CD1c-positive myeloid dendritic cell (primary cell): ENCODE measurements around the gene PPP4R1.
A peak's percentile ranks its signal among the peaks of the same experiment; 100 is the strongest.
"Not testable (repeated sequence)": the region's sequence is repeated elsewhere in the genome, so short reads cannot be mapped to it uniquely, and the experiment has no call there.

Source experiments
- DNase-seq: peaks from one replicate; pipeline ENCODE4 v3.0.0-alpha.2; 2016; ENCODE audit errors: extremely low spot score

Gene PPP4R1, protein sequence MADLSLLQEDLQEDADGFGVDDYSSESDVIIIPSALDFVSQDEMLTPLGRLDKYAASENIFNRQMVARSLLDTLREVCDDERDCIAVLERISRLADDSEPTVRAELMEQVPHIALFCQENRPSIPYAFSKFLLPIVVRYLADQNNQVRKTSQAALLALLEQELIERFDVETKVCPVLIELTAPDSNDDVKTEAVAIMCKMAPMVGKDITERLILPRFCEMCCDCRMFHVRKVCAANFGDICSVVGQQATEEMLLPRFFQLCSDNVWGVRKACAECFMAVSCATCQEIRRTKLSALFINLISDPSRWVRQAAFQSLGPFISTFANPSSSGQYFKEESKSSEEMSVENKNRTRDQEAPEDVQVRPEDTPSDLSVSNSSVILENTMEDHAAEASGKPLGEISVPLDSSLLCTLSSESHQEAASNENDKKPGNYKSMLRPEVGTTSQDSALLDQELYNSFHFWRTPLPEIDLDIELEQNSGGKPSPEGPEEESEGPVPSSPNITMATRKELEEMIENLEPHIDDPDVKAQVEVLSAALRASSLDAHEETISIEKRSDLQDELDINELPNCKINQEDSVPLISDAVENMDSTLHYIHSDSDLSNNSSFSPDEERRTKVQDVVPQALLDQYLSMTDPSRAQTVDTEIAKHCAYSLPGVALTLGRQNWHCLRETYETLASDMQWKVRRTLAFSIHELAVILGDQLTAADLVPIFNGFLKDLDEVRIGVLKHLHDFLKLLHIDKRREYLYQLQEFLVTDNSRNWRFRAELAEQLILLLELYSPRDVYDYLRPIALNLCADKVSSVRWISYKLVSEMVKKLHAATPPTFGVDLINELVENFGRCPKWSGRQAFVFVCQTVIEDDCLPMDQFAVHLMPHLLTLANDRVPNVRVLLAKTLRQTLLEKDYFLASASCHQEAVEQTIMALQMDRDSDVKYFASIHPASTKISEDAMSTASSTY

GRCh38 chr18:9614401-9615279, at the start of gene PPP4R1:
PPP4R1 (minus strand) TSS chr18:9614559; CDS start chr18:9614484, 75 bp downstream.
- DNase-seq, result peak; percentile 89

GRCh38 chr18:9663377-9663776, 49.0 kb upstream of the PPP4R1 start:
- no peak for DNase-seq

GRCh38 chr18:9661564-9661963, 47.2 kb upstream of the PPP4R1 start:
- DNase-seq, result no peak

- no peak for DNase-seq
Measured at GRCh38 chr18:9659499-9660375, 45.4 kb upstream of the PPP4R1 start.

DNA sequence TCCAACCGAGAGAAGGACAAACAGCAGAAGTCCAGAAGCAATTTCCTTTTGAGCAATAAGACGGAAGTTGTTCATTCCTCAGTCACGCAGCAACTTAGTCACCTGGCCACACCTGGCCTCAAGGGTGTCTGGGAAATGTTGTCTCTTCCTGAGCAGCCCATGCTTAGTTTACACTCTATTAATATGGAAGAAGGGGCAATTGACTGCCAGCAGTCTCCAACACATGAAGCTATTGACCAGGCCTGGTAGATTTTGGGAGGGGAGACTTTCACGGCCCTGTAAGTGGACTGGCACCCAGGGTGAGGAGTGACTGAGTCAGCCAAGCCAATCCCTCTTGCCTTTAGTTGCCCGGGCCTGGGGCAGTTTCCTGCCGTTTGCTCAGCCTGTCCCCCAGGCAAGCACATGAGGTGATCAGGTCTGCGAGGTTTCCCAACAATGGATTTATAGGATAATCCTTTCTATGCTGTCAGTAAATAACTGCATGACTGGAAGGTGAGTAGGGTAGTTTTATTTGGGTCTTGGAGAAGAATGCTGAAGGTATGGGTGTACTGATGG, 43.8 kb upstream of the PPP4R1 start:
- no peak for DNase-seq

- no peak for DNase-seq
Measured at GRCh38 chr18:9655232-9655767, 40.9 kb upstream of the PPP4R1 start.

DNA sequence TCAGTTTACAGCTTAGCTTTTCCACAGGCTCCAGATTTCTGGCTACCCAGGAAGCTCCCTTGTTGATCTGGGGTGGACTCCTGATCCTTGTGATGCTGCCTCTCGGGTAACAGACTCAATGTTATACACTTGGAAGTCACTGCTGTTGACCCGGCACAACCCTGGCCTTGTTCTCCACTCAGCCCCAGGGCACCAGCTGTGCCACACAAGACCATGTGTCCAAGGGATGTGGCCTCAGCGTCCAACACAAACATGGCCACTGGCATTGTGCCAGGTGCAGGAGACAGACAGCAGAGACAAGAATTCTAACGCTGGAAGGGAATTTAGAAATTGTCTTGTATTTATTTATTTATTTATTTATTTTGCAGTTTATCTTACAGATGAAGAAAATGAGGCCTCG, 39.0 kb upstream of the PPP4R1 start:
- DNase-seq, result no peak

DNA sequence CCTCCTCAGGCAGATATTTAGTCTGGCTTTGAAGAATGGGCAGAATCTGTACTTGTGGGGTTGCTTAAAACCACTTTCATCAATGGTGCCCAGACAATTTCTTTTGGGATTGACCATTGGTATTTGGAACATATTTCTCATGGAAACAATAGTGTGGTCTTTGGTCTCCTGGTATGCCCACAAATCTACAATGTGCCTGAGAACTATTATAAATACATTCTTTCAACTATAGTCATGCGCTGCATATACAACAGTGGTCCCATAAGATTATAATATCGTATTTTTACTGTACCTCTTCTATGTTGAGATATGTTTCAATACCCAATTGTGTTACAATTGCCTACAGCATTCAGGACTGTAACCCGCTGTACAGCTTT, 34.8 kb upstream of the PPP4R1 start:
- DNase-seq, result no peak

DNA sequence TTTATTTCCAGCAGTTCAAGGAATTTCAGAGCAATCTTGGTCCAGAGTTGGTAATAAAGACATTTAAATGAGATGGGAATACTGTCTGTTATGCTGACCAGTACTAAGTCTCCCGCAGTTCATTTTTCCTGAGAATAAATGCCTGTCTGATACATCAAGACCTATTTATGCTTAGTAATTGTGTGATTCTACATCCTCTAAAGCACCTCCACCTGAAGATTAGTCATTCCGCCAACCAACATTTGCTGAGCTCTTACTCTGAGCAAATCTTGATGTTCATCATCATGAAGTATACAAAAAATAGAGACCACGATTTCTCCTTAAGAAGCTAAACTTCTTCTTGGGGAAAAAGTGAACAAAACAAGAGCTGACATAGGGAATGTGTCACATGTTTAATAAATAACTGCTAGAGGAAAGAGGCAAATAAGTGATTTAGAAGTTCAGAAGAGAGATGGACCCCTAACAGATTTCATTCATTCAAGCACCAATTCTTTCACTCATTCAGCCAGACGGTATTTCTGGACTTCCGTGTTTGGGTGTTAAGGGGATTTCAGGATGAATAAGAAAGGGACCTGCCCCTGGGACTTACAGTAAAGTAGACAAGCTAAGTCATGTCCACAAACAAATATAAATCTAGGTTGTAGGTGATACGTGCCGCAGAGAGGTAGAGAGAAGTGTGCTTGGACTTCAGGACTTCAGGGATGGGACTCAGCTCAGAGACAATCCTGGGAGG, 34.2 kb upstream of the PPP4R1 start:
- no peak for DNase-seq

DNA sequence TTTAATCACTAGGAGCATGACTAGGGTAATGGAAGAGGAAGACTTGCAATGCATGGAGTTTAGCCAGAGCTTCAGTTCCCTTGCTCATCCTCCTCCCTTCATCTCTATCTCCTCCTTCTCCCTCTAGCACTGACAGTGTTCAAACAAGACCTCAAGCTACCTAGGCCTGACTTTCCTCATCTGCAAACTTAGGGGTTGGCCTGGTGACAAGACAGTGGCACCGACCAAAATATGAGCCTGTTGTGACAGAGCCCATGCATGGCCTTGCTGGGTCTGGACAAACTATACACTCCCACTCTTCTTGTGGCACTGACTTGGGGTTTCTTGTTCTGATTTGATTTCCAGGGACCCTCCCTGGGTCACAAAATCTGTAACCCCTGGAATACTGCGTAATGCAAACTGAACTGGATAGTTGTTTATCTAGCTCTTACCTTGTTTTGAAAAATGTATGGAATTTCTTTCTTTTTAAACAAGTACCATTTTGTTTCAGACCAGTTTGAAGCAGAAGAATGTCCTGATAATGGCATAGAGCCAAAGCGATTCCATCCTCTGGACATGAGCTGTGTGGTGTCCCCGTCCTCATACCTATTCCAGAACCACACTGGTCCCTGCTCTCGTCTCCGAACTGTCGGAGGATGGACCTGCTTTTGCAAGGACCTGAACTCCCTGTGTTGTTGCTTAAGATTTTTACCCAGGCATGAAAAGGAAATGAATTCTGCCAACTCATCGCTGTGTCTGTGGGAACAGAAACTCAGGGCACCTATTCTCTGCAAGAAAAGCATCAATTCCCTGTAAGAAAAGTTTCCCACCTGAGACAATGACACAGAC, 33.4 kb upstream of the PPP4R1 start:
- peak; percentile 23 for DNase-seq

DNA sequence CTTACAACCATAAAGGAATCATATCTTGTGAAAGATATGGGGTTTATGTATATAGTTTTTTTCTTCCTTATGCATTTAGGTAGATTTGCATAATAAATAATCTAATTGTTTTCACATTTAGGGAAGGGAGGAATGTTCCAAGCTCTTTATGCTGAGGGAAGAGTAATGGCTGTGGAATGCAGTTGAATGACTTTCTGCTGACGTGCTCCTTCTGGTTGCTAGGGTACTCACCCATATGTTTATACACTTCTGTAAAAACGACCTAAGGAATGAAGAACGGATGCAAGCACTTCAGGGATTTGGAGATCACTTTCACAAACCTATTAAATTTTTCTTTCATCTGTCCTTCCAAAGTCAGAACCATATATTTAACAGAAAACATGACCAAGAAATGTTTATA, 29.2 kb upstream of the PPP4R1 start:
- DNase-seq, result no peak

GRCh38 chr18:9642799-9643462, 28.6 kb upstream of the PPP4R1 start:
- DNase-seq, result no peak

- DNase-seq, result not testable (repeated sequence)
Measured at GRCh38 chr18:9641081-9641480, 26.7 kb upstream of the PPP4R1 start.

DNA sequence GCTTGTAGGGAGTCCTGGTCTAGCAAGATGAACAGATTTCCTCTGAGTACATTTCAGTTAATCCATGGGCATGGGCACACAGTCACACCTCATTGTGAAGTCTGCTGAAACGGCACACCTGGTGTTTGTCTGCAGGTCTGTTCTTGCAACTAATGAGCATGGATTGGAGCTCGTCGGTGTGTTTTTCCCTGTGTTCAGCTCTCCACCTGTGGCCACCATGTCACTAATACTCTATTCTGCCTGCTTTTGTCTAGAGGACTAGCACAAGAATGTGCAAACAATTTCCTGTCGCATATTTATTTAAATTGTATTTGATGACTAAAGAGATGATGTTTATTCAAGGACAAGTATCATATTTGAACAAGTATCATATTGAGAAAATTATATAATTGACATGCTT, 24.5 kb upstream of the PPP4R1 start:
- no peak for DNase-seq

GRCh38 chr18:9637036-9637767, 22.8 kb upstream of the PPP4R1 start:
- DNase-seq, result no peak

DNA sequence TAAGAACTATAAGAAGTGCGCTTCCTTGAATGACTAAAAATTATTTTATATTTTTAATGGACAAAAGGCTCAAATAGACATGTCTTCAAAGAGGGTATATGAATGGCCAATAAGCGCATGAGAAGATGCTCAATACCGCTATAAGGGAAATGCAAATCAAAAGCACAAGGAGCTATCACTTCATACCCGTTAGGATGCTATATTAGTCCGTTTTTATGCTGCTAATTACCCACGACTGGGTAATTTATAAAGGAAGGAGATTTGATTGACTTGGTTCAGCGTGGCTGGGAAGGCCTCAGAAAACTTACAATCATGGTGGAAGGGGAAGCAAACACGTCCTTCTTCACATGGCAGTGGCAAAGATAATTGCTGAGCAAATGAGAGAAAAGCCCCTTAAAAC, 20.5 kb upstream of the PPP4R1 start:
- no peak for DNase-seq

DNA sequence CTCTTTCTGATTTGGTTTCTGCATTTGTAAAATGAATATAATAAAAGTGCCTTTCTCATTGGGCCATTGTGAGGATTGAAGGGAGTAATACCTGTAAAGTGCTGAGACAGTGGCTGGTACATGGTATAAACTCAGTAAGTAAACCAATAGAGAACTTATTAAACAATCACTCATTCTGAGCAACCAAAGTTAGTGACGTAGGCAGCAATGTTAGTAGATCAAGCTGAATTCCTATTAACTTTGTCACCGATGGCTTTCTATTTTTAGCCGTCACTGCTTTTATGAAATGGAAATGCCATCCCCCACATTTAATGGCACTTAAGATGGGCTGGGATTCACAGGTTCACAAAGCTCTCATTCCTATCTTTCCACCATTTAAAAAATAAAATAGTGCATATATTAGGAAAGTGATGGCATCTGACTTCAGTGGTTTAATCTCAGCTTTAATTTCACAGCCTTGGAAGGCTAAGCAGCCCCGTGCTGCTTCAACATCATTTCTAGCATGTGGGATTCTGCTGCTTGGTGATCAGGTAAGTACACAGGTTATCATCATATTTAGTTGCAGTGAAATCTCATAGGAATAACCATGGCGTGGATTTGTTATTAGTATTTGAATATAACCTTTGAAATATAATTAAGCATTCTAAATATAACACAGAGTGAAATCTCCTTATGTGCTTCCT, 17.6 kb upstream of the PPP4R1 start:
- no peak for DNase-seq
